ENCODE results near the gene TRAF3.

GRCh38 chr14:102909911-102910310 is 132.7 kb downstream of the TRAF3 start:
- no peak for TF ChIP-seq TCF12 (IDR thresholded peaks at IDR 0.05; ENCODE audit: low read depth)
- TF ChIP-seq REST (IDR thresholded peaks at IDR 0.05; ENCODE audit: low read depth), result no peak
- TF ChIP-seq FOXM1 (IDR thresholded peaks at IDR 0.05; ENCODE audit: borderline replicate concordance, low read depth), result no peak
- no peak for TF ChIP-seq YY1 (IDR thresholded peaks at IDR 0.05; ENCODE audit: low read depth)
- TF ChIP-seq CREB1 (IDR thresholded peaks at IDR 0.05; ENCODE audit: low read depth), result no peak
- no peak for TF ChIP-seq EP300 (IDR thresholded peaks at IDR 0.05; ENCODE audit: borderline replicate concordance)
- no peak for TF ChIP-seq CEBPB (IDR thresholded peaks at IDR 0.05)
